Stimulated activated naive CD8-positive, alpha-beta T cell treated with anti-CD3 and anti-CD28 coated beads, Interleukin-15, Interleukin-2, amounts not matched to agents 100 ng/mL and 50 ng/mL, for 24 hours (primary cell): ENCODE data around the gene SPON2.

Experiments
- H3K27ac Mint-ChIP-seq: one replicate; pipeline ENCODE4 v1.8.0; 2021; ENCODE audit warnings: mild to moderate bottlenecking, mixed read lengths
- H3K27me3 Mint-ChIP-seq: one replicate; pipeline ENCODE4 v1.8.0; 2021; ENCODE audit warnings: mixed read lengths
- H3K36me3 Mint-ChIP-seq: one replicate; pipeline ENCODE4 v1.8.0; 2021; ENCODE audit warnings: low read depth, mixed read lengths
- H3K4me1 Mint-ChIP-seq: one replicate; pipeline ENCODE4 v1.8.0; 2021; ENCODE audit warnings: low read depth, mixed read lengths
- H3K4me3 Mint-ChIP-seq: one replicate; pipeline ENCODE4 v1.8.0; 2021; ENCODE audit warnings: mild to moderate bottlenecking, mixed read lengths
- H3K9me3 Mint-ChIP-seq: one replicate; pipeline ENCODE4 v1.8.0; 2021; ENCODE audit warnings: mixed read lengths

SPON2 gene

DNA sequence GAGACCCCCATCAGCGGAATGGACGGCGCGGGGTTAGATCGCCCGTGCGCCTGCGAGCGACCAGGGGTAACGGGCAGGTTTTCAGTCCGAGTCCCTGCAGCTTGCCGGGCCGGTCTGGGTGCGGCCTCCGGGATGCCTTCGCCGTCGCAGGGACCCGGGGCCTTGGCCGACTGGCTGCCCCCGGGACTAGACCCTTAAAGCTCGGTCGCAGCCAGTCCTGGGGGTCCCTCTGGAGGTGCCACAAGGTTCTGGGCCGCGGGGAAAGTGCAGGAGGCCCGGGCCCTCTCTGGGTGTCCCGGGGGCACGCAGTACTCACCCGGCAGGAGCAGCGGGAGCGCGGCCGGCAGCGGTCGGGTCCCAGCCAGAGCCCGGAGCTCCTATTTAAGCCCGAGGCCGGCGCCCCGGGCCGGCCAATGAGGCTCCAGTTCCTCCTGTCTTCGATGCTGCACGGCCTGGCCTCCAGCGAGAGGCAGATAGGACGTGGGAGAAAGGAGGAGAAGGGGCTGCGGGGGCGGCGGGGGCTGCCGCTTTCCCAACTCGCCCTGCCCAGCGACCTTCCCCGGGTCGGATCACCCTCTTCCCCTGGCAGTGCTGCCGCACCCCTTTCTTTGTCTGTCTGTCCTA is at the start of gene SPON2:
Gene SPON2, minus strand, starts transcription at position 356 of the 624 bp plus-strand sequence.
- peaks cover 12% of the 10 kb centered on the region for H3K4me1 Mint-ChIP-seq
- H3K27me3 Mint-ChIP-seq, result peaks cover 11% of the 10 kb centered on the region
- H3K4me3 Mint-ChIP-seq, result no peak within 1 kb of the TSS
- no peaks in the 10 kb centered on the region for H3K36me3 Mint-ChIP-seq
- H3K27ac Mint-ChIP-seq, result no peak within 1 kb of the TSS
- H3K9me3 Mint-ChIP-seq, result no peaks in the 10 kb centered on the region

DNA sequence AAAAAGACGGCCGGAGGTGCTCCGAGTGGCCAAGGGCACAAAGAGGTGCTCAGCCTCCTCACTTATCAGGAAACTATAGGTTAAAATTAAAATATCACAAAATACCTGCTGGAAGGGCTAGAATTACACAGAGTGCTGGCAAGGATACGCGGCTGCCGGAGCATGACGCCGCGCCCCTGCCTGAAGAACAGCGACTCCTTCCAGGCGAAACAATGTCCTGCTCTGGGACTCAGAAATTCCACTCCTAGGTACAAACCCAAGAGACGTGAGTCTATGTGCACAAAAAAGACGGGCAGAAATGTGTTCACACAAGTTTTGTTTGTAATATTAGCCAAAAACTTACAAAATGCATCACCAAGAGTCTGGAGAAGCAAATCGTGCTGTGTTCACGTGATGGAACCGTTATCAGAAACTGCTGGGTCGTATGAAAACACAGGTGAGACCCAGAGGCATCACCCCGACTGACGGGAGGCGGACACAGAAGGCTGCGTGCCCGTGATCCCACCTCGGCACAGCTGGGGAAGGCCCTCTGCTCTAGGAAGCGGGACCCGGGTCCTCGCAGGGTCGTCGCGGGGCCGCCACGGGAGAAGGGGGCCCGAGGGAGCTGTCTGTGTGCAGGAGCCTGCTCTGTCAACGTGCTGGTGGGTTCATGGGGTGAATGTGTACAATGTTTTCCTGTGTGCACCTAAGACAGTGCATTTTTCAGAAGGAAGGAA is 48.9 kb upstream of the SPON2 start:
- H3K27me3 Mint-ChIP-seq, result no peaks in the 10 kb centered on the region
- no peak overlapping the region for H3K27ac Mint-ChIP-seq
- peaks cover 60% of the 10 kb centered on the region for H3K36me3 Mint-ChIP-seq
- no peaks in the 10 kb centered on the region for H3K9me3 Mint-ChIP-seq
- H3K4me1 Mint-ChIP-seq, result peaks cover 37% of the 10 kb centered on the region
- H3K4me3 Mint-ChIP-seq, result no peak overlapping the region

- peak overlapping the region; percentile 36 for H3K27ac Mint-ChIP-seq
- peaks cover 40% of the 10 kb centered on the region for H3K4me1 Mint-ChIP-seq
- H3K27me3 Mint-ChIP-seq, result no peaks in the 10 kb centered on the region
- H3K36me3 Mint-ChIP-seq, result peaks cover 65% of the 10 kb centered on the region
- H3K9me3 Mint-ChIP-seq, result no peaks in the 10 kb centered on the region
- H3K4me3 Mint-ChIP-seq, result no peak overlapping the region
Observed at GRCh38 chr4:1220566-1220965, 48.2 kb upstream of the SPON2 start.

DNA sequence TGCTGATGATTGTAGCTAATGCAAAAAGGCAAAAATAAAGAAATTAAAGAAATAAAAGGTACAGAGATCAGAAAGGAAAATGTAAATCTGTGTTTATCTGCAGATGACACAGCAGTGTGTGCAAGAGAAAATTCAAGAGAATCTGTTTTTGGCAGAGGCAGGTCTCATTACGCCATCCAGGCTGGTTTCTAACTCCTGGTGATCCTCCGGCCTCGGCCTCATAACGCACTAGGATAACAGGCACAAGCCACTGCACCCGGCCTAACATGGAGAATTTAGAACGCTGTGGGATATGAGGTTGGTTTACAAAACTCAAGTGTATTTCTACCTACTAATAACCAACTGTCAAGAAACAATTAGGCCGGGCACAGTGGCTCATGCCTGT is 47.2 kb upstream of the SPON2 start:
- peak overlapping the region; percentile 87 for H3K27ac Mint-ChIP-seq
- peaks cover 40% of the 10 kb centered on the region for H3K4me1 Mint-ChIP-seq
- no peak overlapping the region for H3K4me3 Mint-ChIP-seq
- no peaks in the 10 kb centered on the region for H3K27me3 Mint-ChIP-seq
- peaks cover 60% of the 10 kb centered on the region for H3K36me3 Mint-ChIP-seq
- H3K9me3 Mint-ChIP-seq, result no peaks in the 10 kb centered on the region

DNA sequence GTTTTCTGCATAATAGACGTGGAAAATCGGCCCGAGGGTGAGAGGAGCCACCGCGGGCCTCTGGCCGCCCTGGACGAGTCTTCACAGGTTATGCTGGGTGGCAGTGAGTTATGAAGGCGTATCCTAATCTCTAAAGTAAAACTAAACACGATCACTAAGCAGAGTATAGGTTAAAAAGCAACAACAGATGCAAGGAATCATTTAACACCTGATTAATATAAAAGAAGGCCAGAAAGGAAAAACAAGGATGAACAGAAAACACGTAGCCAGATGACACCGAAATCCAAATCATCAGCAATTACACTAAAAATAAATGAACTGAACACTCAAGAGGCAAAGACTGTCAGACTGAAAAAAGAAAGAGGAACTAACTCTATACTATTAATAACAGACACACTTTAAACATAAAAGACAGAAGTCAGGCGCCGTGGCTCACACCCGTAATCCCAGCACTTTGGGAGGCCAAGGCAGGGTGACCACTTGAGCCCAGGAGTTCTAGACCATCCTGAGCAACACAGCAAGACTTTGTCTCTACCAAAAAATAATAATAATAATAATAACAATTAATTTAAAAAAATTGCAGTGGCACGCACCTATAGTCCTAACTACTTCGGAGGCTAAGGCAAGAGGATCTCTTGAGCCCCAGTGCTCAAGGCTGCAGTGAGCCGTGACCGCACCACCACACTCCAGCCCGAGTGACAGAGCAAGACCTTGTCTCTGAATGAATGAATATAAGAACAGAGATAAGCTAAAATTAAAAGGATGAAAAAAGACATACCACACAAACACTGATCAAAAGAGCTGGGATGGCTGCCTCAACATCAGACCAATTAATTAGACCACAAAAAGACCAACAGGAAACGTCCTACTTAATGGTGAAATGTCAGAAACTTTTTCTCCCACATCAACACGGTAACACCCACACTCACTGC is 46.5 kb upstream of the SPON2 start:
- Mint-ChIP-seq H3K9me3 (no peaks in the 10 kb centered on the region), H3K4me3 (peak overlapping the region; percentile 46), H3K4me1 (peaks cover 40% of the 10 kb centered on the region), H3K27ac (peak overlapping the region; percentile 87), H3K36me3 (peaks cover 54% of the 10 kb centered on the region), H3K27me3 (no peaks in the 10 kb centered on the region)

GRCh38 chr4:1217366-1217765 is 45.0 kb upstream of the SPON2 start:
- Mint-ChIP-seq H3K4me1 (peaks cover 40% of the 10 kb centered on the region), H3K27me3 (no peaks in the 10 kb centered on the region), H3K36me3 (peaks cover 50% of the 10 kb centered on the region), H3K4me3 (peak overlapping the region; percentile 49), H3K9me3 (no peaks in the 10 kb centered on the region), H3K27ac (peak overlapping the region; percentile 87)

- no peaks in the 10 kb centered on the region for H3K9me3 Mint-ChIP-seq
- no peaks in the 10 kb centered on the region for H3K27me3 Mint-ChIP-seq
- peaks cover 40% of the 10 kb centered on the region for H3K4me1 Mint-ChIP-seq
- peak overlapping the region; percentile 49 for H3K4me3 Mint-ChIP-seq
- peak overlapping the region; percentile 82 for H3K27ac Mint-ChIP-seq
- peaks cover 51% of the 10 kb centered on the region for H3K36me3 Mint-ChIP-seq
Observed at GRCh38 chr4:1216869-1217294, 44.5 kb upstream of the SPON2 start.

- peak overlapping the region; percentile 82 for H3K27ac Mint-ChIP-seq
- H3K4me3 Mint-ChIP-seq, result peak overlapping the region; percentile 49
- H3K36me3 Mint-ChIP-seq, result peaks cover 46% of the 10 kb centered on the region
- peaks cover 40% of the 10 kb centered on the region for H3K4me1 Mint-ChIP-seq
- no peaks in the 10 kb centered on the region for H3K9me3 Mint-ChIP-seq
- no peaks in the 10 kb centered on the region for H3K27me3 Mint-ChIP-seq
Observed at GRCh38 chr4:1216076-1216614, 43.8 kb upstream of the SPON2 start.

- Mint-ChIP-seq H3K27me3 (no peaks in the 10 kb centered on the region), H3K9me3 (no peaks in the 10 kb centered on the region), H3K4me3 (no peak overlapping the region), H3K27ac (no peak overlapping the region), H3K36me3 (peaks cover 39% of the 10 kb centered on the region), H3K4me1 (peaks cover 40% of the 10 kb centered on the region)
Observed at GRCh38 chr4:1215141-1216075, 43.0 kb upstream of the SPON2 start.

GRCh38 chr4:1214101-1215095 is 42.0 kb upstream of the SPON2 start:
- Mint-ChIP-seq H3K27ac (no peak overlapping the region), H3K4me3 (no peak overlapping the region), H3K27me3 (no peaks in the 10 kb centered on the region), H3K9me3 (no peaks in the 10 kb centered on the region), H3K4me1 (peaks cover 34% of the 10 kb centered on the region), H3K36me3 (peaks cover 33% of the 10 kb centered on the region)

DNA sequence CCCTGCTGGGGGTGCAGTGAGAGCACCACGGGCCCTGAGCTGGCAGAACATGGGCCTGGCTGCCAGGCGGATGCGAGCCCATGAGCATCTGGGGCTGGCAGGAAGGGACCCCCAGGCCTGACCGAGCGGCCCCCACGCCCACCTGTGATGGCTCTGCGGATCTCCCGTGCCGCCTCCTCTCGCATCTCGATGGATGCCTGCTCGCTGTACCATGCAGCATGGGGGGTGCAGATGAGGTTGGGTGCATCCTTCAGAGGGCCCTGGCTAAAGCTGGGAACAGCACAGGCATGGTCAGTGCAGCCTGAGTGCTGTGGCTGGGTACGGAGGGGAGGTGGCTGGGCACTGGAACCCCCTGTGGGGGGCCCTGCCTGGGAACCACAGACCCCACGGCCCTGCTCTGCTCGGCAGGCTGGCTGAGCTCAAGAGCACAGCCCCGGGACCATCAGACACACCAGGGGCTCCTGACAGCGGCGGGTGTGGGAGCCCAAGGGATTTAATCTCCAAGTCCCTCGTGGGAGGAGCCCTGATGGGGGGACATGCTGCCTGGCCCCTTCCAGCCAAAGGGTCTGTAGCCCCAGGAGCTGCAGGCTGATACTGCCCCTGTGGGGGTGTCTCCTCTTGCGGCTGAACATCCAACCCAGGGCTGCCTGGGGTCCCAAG is 41.1 kb upstream of the SPON2 start:
- Mint-ChIP-seq H3K36me3 (peaks cover 24% of the 10 kb centered on the region), H3K27ac (no peak overlapping the region)

GRCh38 chr4:1212546-1213335 is 40.4 kb upstream of the SPON2 start:
- peaks cover 18% of the 10 kb centered on the region for H3K36me3 Mint-ChIP-seq
- H3K27me3 Mint-ChIP-seq, result no peaks in the 10 kb centered on the region
- peaks cover 17% of the 10 kb centered on the region for H3K4me1 Mint-ChIP-seq
- no peak overlapping the region for H3K27ac Mint-ChIP-seq
- no peak overlapping the region for H3K4me3 Mint-ChIP-seq
- H3K9me3 Mint-ChIP-seq, result no peaks in the 10 kb centered on the region

More for the DNA sequence above, 41.1 kb upstream of the SPON2 start:
- H3K4me1 Mint-ChIP-seq, result peaks cover 24% of the 10 kb centered on the region
- no peaks in the 10 kb centered on the region for H3K9me3 Mint-ChIP-seq
- no peaks in the 10 kb centered on the region for H3K27me3 Mint-ChIP-seq
- no peak overlapping the region for H3K4me3 Mint-ChIP-seq
